Skeletal muscle cell (primary cell): ENCODE results near the gene ERBB4.
A peak's percentile ranks its signal among the peaks of the same experiment; 100 is the strongest.

Source experiments
- DNase-seq: peaks from one replicate; pipeline ENCODE4 v3.0.0-alpha.2; 2010; ENCODE audit warnings: low read depth
- H3K4me3 ChIP-seq: 2 replicates; pipeline ENCODE4 v1.5.1; 2011; ENCODE audit warnings: low read depth, mild to moderate bottlenecking, control low read depth, low read length, moderate library complexity

The ERBB4 gene

GRCh38 chr2:212538305-212539071 lies at the start of gene ERBB4:
Gene ERBB4 (minus strand): TSS chr2:212538802. CDS start chr2:212538530, 272 bp downstream.
- H3K4me3 ChIP-seq, result peak within 1 kb of the TSS; percentile 58
- no peak for DNase-seq

GRCh38 chr2:212580117-212580516 lies 41.5 kb upstream of the ERBB4 start:
- no peak for DNase-seq
- H3K4me3 ChIP-seq, result no peak overlapping the region

GRCh38 chr2:212556296-212556695 lies 17.7 kb upstream of the ERBB4 start:
- no peak for DNase-seq
- H3K4me3 ChIP-seq, result no peak overlapping the region

- H3K4me3 ChIP-seq, result no peak overlapping the region
- DNase-seq, result no peak
Observed at GRCh38 chr2:212554233-212554632, 15.6 kb upstream of the ERBB4 start.

DNA sequence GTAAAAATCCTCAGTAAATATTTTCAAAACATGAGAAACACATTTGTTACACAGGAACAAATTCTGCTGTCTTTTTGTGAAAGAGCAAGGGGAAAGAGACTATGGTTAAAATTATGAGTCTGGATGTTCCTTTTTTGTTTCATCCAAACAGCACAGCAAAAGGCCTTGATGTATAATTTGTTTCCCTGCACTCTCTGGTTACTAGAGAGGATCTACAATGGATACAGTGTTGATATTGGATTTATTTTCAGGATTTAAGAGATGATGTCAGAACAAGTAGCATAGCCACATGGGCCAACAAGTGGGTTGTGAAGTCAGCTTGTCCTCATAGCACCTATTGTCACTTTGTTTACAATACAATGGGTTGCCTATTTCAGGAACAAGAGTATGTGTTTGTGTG lies 11.3 kb upstream of the ERBB4 start:
- no peak for DNase-seq
- no peak overlapping the region for H3K4me3 ChIP-seq

GRCh38 chr2:212549463-212549862 lies 10.9 kb upstream of the ERBB4 start:
- DNase-seq, result no peak
- no peak overlapping the region for H3K4me3 ChIP-seq

DNA sequence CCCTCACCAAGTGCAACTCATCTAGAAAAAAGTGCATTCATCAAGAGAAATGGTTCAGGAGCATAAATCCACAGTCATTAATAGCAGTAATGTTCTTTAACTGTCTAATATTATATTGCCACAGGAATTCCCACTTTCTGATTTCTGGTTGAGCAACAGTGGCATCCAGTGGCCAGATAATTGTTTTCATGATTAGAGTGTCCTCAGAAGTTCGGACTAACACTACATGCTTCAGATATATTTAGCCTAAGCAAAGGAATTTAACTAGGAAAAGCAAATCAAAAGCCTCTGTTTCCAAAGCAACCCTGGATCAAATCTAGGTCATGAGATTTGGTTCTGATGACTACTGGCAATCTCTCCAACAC lies 9.8 kb upstream of the ERBB4 start:
- no peak for DNase-seq
- no peak overlapping the region for H3K4me3 ChIP-seq

- no peak for DNase-seq
- H3K4me3 ChIP-seq, result no peak overlapping the region
Observed at GRCh38 chr2:212547716-212548454, 9.3 kb upstream of the ERBB4 start.

DNA sequence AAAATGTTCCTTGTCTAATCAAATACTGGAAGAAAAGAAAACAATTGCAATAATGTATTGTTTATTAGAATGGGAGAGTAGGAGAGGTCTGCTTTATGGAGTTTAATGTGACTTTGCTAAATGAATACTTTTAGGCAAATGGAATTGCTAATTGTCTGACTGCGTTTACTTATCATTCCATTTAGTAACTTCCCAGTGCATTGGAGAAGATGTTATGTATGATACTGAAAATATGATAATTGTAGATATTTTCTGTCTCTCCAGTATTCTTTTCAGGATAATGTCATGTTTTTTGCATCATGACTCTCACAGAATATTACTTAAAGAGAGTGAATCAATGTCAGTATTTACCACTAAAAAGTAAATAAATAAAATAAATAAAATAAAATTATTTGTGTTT lies 8.1 kb upstream of the ERBB4 start:
- H3K4me3 ChIP-seq, result no peak overlapping the region
- no peak for DNase-seq

GRCh38 chr2:212540341-212540740 lies 1.7 kb upstream of the ERBB4 start:
- DNase-seq, result no peak
- H3K4me3 ChIP-seq, result no peak overlapping the region

- no peak for DNase-seq
- H3K4me3 ChIP-seq, result peak overlapping the region; percentile 58
Observed at GRCh38 chr2:212539072-212539880, 674 bp upstream of the ERBB4 start.

DNA sequence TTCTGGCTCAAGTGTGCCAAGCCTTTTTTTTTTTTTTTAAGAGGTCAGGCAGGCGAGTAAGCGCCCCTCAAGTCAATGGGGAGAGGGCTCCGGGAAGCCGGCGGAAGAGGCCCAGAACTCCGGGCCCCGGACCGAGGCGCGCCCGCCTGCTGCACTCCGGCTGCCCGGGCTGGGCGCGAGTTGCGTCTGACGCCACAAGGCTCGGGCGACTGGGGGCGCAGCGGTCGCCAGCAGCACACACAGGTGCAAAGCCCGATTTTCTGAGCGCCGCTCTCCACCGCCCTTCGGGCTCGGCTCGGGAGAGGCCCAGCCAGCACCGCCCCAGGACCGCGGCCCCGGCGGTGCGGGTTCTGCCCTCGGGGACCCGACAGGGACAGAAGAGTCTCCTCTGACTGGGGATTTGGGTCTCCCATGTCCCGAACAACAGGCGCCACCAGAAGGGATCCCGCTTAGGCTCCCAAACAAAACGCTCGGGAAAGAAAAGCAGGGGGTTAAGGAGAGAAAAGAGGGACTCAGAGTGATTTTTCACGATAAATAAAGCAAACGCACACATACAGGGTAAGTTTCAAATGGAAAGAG lies 787 bp downstream of the ERBB4 start:
- peak overlapping the region; percentile 58 for H3K4me3 ChIP-seq
- DNase-seq, result no peak

- no peak for DNase-seq
- H3K4me3 ChIP-seq, result peak overlapping the region; percentile 58
Observed at GRCh38 chr2:212536817-212537725, 1.5 kb downstream of the ERBB4 start.

DNA sequence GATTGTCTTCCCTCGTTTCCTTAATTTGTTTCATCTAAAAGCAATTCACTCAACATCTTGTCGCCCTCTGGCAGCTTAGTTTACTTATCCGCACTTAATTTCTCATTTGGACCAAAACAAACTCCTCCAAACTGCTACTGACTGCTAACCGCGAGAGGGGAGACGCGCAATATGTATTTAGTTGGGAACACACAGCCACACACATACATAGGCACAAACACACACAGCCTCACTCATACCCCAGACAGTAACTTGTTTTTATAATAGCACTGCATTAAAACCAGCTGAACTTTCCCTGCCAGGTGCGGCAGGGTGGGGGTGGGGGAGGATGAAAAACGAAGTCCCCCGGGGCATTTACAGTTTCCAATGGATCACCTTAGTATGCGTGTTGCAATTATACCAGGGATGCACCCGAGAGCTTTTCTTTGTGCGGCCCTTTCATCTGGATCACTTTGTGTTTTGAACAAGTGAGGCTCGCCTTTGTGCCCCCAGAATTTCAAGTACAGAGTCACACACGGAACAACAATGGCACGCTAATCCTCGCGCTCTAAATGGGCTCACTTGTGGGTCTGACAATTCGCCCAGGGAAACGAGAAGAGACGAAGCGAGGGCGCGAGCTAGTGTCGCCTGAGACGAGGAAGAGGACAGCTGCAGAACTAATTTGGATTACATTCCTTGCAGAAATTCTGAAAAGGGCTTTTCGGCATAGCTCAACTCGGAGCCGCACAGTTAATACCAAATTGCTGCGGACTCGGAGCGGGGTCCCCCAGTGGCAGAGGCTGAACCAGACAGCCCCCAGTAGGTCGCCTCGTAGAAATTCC lies 2.4 kb downstream of the ERBB4 start:
- DNase-seq, result no peak
- H3K4me3 ChIP-seq, result peak overlapping the region; percentile 58

DNA sequence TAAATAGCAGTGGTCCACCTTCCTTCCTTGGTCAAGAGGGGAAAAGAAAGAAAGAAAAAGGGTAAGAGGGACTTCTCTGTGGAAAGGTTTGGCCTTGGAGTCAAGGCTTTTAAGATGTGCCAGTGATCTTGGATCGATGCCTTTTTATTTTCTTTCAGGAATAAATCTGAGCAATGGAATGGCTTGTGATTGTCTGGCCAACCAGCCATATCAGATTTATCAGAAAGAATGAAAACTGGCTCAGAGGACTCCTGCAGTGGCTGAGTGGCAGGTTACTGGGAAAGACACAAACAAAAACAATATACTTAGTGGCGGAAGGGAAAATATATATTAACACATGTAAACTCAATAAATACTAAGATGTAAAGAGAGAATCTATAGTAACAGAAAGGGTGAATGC lies 4.3 kb downstream of the ERBB4 start:
- no peak for DNase-seq

DNA sequence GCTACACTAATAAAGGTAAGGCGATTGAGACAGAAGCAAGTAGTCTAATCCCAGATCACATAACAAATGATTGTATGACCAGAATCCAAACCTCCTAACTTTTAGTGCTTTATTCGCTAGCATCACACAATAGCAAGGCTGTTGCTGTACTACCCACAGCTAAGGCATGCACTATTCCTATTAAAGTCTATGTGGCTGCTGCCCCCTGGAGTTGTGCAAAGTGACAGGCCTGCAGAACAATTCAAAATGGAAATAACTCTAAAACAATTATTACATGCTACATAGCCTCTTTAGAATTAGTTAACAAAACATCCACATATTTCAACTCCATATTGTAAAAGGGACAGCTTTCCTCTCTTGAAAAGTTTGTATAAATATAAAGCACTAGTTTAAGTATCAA lies 6.0 kb downstream of the ERBB4 start:
- no peak for DNase-seq
- H3K4me3 ChIP-seq, result no peak overlapping the region

More for the DNA sequence above, 4.3 kb downstream of the ERBB4 start:
- no peak overlapping the region for H3K4me3 ChIP-seq

DNA sequence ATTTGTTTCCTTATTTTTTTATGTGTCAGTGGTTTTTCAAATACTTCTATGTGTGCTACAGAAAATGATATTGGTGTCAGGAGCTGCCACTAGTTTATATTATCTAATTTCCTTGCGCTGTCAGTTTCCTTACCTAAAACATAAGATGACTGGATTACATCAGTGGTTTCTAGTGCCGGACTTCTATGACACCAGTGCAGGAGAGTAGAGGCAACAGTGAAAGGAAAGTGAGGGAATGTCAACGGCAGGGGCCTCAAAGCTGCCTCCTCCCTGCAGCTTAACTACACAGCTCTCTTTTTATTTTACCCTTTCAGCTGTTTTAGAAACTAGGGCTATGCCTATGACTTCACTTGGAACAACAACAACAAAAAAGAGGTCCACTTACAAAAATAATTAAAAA lies 6.5 kb downstream of the ERBB4 start:
- no peak overlapping the region for H3K4me3 ChIP-seq
- no peak for DNase-seq

GRCh38 chr2:212531499-212531898 lies 7.1 kb downstream of the ERBB4 start:
- H3K4me3 ChIP-seq, result no peak overlapping the region
- DNase-seq, result no peak
